Endodermal cell (in vitro differentiated cells): ENCODE measurements around the gene GALNT16. TPM values are rescaled to one million over a fixed set of nuclear protein-coding genes. Genes with fewer than 3 reads are reported as not detected.

Source experiments
- DNase-seq: peaks from one replicate; pipeline ENCODE4 v3.0.0-alpha.2; 2017
- H3K27ac ChIP-seq: 2 replicates; pipeline ENCODE4 v1.5.1; 2013; ENCODE audit warnings: mild to moderate bottlenecking, low read depth, low read length, moderate library complexity
- H3K27me3 ChIP-seq: 2 replicates; pipeline ENCODE4 v1.6.1; 2013; ENCODE audit warnings: mild to moderate bottlenecking, low read length, moderate library complexity; ENCODE audit not compliant: insufficient read depth, control insufficient read depth, poor library complexity, severe bottlenecking
- H3K36me3 ChIP-seq: 2 replicates; pipeline ENCODE4 v1.7.0; 2013; ENCODE audit warnings: mild to moderate bottlenecking, low read length, moderate library complexity; ENCODE audit not compliant: control insufficient read depth, insufficient read depth
- H3K4me1 ChIP-seq: one replicate; pipeline ENCODE4 v1.7.0; 2013; ENCODE audit warnings: low read length; ENCODE audit not compliant: control insufficient read depth, insufficient read depth
- H3K4me3 ChIP-seq: 2 replicates; pipeline ENCODE4 v1.5.1; 2013; ENCODE audit warnings: mild to moderate bottlenecking, low read length, moderate library complexity
- H3K9ac ChIP-seq: 2 replicates; pipeline ENCODE4 v1.6.1; 2013; ENCODE audit warnings: mild to moderate bottlenecking, low read length, moderate library complexity; ENCODE audit not compliant: poor library complexity, severe bottlenecking; ENCODE audit errors: extremely low read depth
- H3K9me3 ChIP-seq: 2 replicates; pipeline ENCODE4 v1.6.1; 2013; ENCODE audit warnings: mild to moderate bottlenecking, low read length, moderate library complexity; ENCODE audit not compliant: control insufficient read depth
- H3K27ac Mint-ChIP-seq: 2 replicates; pipeline ENCODE4 v1.8.0; 2020; ENCODE audit warnings: mixed read lengths
- H3K27me3 Mint-ChIP-seq: 2 replicates; pipeline ENCODE4 v1.8.0; 2021; ENCODE audit warnings: mild to moderate bottlenecking, mixed read lengths; ENCODE audit not compliant: insufficient read depth
- H3K36me3 Mint-ChIP-seq: 2 replicates; pipeline ENCODE4 v1.8.0; 2020; ENCODE audit warnings: low read depth, mixed read lengths
- H3K4me1 Mint-ChIP-seq: 2 replicates; pipeline ENCODE4 v1.8.0; 2020; ENCODE audit warnings: mixed read lengths
- H3K4me3 Mint-ChIP-seq: 2 replicates; pipeline ENCODE4 v1.8.0; 2020; ENCODE audit warnings: mild to moderate bottlenecking, moderate library complexity, mixed read lengths
- H3K9me3 Mint-ChIP-seq: 2 replicates; pipeline ENCODE4 v1.8.0; 2020; ENCODE audit warnings: mild to moderate bottlenecking, mixed read lengths
- WGBS, 2 experiments: methylation state at CpG; one replicate each; pipeline versions ENCODE4 v1.1.5 to v1.1.7; 2013; ENCODE audit warnings: missing lambda C conversion rate in 2 of 2, mixed read lengths in 1 of 2; ENCODE audit not compliant: insufficient coverage in 1 of 2, insufficient read length in 1 of 2; 5-methylcytosine and 5-hydroxymethylcytosine counted together
- total RNA-seq, 2 donors: library from RNA; stranded (reverse); fragmentation: NEBNext Ultra II Directional in 1 of 2; extraction: Animal tissue kit (Norgen Biotek cat#: 25700) in 1 of 2; gene quantifications; 2 replicates in 1 of 2; 3 replicates in 1 of 2; pipeline ENCODE4 v1.2.1, GENCODE V29; 2021
- TF ChIP-seq, protein P1 (sequence below): fragments of 200-600 bp; sonication (generic); conservative IDR thresholded peaks from 2 replicates; pipeline ENCODE4 v1.5.0; 2021; ENCODE audit warnings: antibody characterized with exemption, mild to moderate bottlenecking

The GALNT16 gene
- total RNA-seq, 2 donors from 2014 or later = 2.2 to 8.0 TPM

DNA sequence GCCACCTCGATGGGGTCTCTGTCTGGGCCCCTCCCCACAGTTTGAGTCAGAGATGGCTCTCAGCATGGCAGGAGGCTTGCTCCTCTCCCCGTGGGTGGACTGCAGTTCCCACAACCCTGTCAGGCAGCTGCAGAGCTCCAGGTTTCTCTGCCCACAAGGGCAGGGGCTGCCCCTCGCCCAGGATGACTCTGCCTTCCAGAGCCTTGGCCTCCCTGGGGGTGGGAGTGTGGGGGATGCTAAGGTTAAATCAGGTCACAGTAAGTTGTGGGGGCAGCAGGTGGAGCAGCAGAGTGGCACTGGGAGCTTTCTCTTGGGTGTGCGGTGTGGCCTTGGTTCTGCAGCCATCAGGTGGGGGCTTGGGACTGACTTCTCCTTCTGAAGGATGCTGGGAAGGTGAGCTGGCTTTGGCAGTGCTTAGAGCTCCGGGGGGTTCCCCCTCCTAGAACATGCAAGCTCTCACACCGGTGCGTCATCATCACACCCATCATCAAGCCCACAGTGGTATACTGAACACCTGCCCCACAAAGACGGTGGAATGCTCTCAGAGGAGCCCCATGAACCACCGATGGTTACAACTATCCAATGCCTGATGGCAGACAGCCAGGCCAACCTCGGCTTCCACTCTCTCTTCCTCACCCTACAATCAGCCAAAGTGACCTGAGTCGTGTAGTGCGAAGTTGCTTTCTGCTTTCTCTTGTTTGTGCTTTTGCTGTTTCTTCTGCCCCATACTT is 98.4 kb downstream of the GALNT16 start:
- Mint-ChIP-seq H3K4me1 (peaks cover 5% of the 10 kb centered on the region), H3K27me3 (no peaks in the 10 kb centered on the region), H3K4me3 (no peak overlapping the region), H3K27ac (no peak overlapping the region), H3K9me3 (no peaks in the 10 kb centered on the region), H3K36me3 (no peaks in the 10 kb centered on the region)
- no peak for DNase-seq
- H3K36me3 ChIP-seq = no peaks in the 10 kb centered on the region
- no peak overlapping the region for H3K4me3 ChIP-seq
- no peak overlapping the region for H3K9ac ChIP-seq
- H3K9me3 ChIP-seq = no peaks in the 10 kb centered on the region
- H3K27ac ChIP-seq = no peak overlapping the region
- no peaks in the 10 kb centered on the region for H3K27me3 ChIP-seq
- TF ChIP-seq, protein P1, sequence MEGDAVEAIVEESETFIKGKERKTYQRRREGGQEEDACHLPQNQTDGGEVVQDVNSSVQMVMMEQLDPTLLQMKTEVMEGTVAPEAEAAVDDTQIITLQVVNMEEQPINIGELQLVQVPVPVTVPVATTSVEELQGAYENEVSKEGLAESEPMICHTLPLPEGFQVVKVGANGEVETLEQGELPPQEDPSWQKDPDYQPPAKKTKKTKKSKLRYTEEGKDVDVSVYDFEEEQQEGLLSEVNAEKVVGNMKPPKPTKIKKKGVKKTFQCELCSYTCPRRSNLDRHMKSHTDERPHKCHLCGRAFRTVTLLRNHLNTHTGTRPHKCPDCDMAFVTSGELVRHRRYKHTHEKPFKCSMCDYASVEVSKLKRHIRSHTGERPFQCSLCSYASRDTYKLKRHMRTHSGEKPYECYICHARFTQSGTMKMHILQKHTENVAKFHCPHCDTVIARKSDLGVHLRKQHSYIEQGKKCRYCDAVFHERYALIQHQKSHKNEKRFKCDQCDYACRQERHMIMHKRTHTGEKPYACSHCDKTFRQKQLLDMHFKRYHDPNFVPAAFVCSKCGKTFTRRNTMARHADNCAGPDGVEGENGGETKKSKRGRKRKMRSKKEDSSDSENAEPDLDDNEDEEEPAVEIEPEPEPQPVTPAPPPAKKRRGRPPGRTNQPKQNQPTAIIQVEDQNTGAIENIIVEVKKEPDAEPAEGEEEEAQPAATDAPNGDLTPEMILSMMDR = no peak
- H3K4me1 ChIP-seq = no peaks in the 10 kb centered on the region
- 89 to 91% methylated on average over 5 to 12 of the region's 12 CpGs for WGBS, 2 experiments

DNA sequence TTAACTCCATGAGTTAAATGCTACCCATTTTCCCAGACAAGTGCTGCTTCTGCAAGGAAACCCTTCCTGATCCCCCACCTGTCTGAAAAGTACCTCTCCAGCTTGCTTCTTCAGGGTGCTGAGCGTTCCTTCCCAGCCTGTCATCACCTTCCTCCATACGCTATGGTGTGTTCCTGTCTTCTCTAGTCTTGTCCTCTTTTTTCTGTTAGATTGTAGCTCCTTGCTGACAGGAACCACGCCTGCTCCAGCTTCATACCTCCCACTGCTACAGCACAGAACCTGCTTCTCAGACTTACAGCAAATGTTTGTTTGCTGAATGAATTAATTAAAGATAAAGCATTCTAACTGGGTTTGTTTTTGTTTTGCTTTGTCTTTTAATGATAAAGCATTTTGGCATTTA is 99.0 kb downstream of the GALNT16 start:
- Mint-ChIP-seq H3K27me3 (no peaks in the 10 kb centered on the region), H3K9me3 (no peaks in the 10 kb centered on the region), H3K4me3 (no peak overlapping the region), H3K36me3 (no peaks in the 10 kb centered on the region), H3K27ac (no peak overlapping the region), H3K4me1 (peaks cover 5% of the 10 kb centered on the region)
- H3K27me3 ChIP-seq = no peaks in the 10 kb centered on the region
- no peak for DNase-seq
- TF ChIP-seq, protein P1 = no peak
- H3K36me3 ChIP-seq = no peaks in the 10 kb centered on the region
- no peaks in the 10 kb centered on the region for H3K4me1 ChIP-seq
- no peak overlapping the region for H3K4me3 ChIP-seq
- no peaks in the 10 kb centered on the region for H3K9me3 ChIP-seq
- WGBS, 2 experiments = 81 to 100% methylated on average over 2 to 3 of the region's 3 CpGs
- H3K27ac ChIP-seq = no peak overlapping the region
- no peak overlapping the region for H3K9ac ChIP-seq

DNA sequence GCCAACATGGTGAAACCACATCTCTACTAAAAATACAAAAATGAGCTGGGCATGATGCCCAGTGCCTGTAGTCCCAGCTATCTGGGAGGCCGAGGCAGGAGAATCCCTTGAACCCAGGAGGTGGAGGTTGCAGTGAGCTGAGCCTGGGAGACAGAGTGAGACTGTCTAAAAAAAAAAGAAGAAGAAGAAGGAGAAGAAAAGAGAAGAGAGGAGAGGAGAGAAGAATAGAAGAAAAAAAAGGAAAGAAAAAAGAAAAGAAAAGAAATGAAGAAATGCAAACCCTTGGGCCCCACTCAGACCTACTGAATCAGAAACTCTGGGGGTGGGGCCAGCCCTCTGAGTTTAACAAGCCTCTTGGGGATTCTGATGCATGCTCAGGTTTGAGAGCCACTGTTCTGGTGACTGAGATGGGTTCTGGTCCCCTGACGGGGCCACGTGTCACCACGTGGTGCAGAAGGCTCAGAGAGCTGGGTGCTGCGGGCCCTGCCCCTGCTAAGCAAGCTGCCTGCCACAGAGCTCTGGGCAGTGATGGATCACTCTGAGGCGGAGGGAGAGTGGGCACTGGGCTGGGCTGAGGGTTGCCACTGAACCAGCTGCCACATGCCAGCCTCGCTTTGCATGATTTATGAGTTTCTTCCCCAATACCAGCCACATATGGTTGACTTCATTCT is 100.6 kb downstream of the GALNT16 start:
- WGBS, 2 experiments = 88 to 93% methylated on average over 7 of the region's 7 CpGs
- H3K4me1 Mint-ChIP-seq = peaks cover 5% of the 10 kb centered on the region
- no peak overlapping the region for H3K4me3 Mint-ChIP-seq
- no peaks in the 10 kb centered on the region for H3K36me3 Mint-ChIP-seq
- H3K27ac Mint-ChIP-seq = no peak overlapping the region
- Histone ChIP-seq H3K9me3 (no peaks in the 10 kb centered on the region), H3K36me3 (no peaks in the 10 kb centered on the region), H3K4me1 (no peaks in the 10 kb centered on the region), H3K27me3 (no peaks in the 10 kb centered on the region), H3K9ac (no peak overlapping the region), H3K27ac (no peak overlapping the region), H3K4me3 (no peak overlapping the region)
- no peaks in the 10 kb centered on the region for H3K9me3 Mint-ChIP-seq
- no peaks in the 10 kb centered on the region for H3K27me3 Mint-ChIP-seq
- TF ChIP-seq, protein P1 = no peak
- DNase-seq = no peak
